Common myeloid progenitor, CD34-positive (primary cell): ENCODE measurements around the gene PCCA.

Experiments
- CTCF ChIA-PET: fragments of 350-600 bp; sonication (Branson Sonifier 250); formaldehyde crosslinking; loops from one replicate; lab custom pipeline; 2021; ENCODE audit warnings: antibody characterized with exemption; lab: Charles Lee
- POLR2A ChIA-PET: fragments of 350-600 bp; sonication (Branson Sonifier 250); formaldehyde crosslinking; loops from one replicate; lab custom pipeline; 2021; ENCODE audit warnings: antibody characterized with exemption; lab: Charles Lee
- DNase-seq, 3 donors: peaks; one replicate each; pipeline versions ENCODE4 v3.0.0 to v3.0.0-alpha.2; 2013
- H3K27ac ChIP-seq, 2 experiments: 1 replicate in 1 of 2; 2 replicates in 1 of 2; pipeline ENCODE4 v1.7.0; 2013; ENCODE audit warnings: inconsistent platforms in 2 of 2, low read length in 2 of 2, mild to moderate bottlenecking in 2 of 2, low read depth in 1 of 2, moderate library complexity in 1 of 2; ENCODE audit not compliant: severe bottlenecking in 2 of 2, insufficient read depth in 1 of 2, poor library complexity in 1 of 2
- H3K27me3 ChIP-seq, 5 experiments: replicated peaks in 2 of 5; 1 replicate in 3 of 5; 2 replicates in 2 of 5; pipeline versions ENCODE4 v1.6.1 to v1.7.0; 2013; ENCODE audit warnings: low read length in 4 of 5, mild to moderate bottlenecking in 2 of 5, moderate library complexity in 2 of 5, inconsistent platforms in 1 of 5; ENCODE audit not compliant: insufficient read depth in 5 of 5, control insufficient read depth in 4 of 5
- H3K36me3 ChIP-seq, 4 experiments: 1 replicate in 2 of 4; 2 replicates in 2 of 4; pipeline versions ENCODE4 v1.6.1 to v1.7.0; 2013; ENCODE audit warnings: low read length in 3 of 4, control low read depth in 1 of 4, mild to moderate bottlenecking in 1 of 4; ENCODE audit not compliant: control insufficient read depth in 4 of 4, insufficient read depth in 4 of 4
- H3K4me1 ChIP-seq, 4 experiments: 1 replicate in 3 of 4; 2 replicates in 1 of 4; pipeline versions ENCODE4 v1.6.1 to v1.7.1; 2013; ENCODE audit warnings: low read length in 3 of 4, mild to moderate bottlenecking in 3 of 4, control low read depth in 1 of 4, inconsistent platforms in 1 of 4, moderate library complexity in 1 of 4; ENCODE audit not compliant: control insufficient read depth in 4 of 4, insufficient read depth in 4 of 4; ENCODE audit errors: control extremely low read depth in 1 of 4
- H3K4me3 ChIP-seq, 7 experiments: 1 replicate in 4 of 7; 2 replicates in 3 of 7; pipeline versions ENCODE4 v1.5.1 to v1.7.0; 2013; ENCODE audit warnings: mild to moderate bottlenecking in 7 of 7, low read length in 6 of 7, moderate library complexity in 6 of 7, inconsistent platforms in 2 of 7, low read depth in 2 of 7, control low read depth in 1 of 7; ENCODE audit not compliant: insufficient read depth in 4 of 7, control insufficient read depth in 1 of 7; ENCODE audit errors: extremely low read depth in 1 of 7
- H3K9me3 ChIP-seq, 5 experiments: 1 replicate in 4 of 5; 2 replicates in 1 of 5; pipeline versions ENCODE4 v1.6.1 to v1.7.1; 2013; ENCODE audit warnings: low read length in 4 of 5, mild to moderate bottlenecking in 2 of 5, inconsistent platforms in 1 of 5, low read depth in 1 of 5, moderate library complexity in 1 of 5; ENCODE audit not compliant: control insufficient read depth in 4 of 5, insufficient read depth in 2 of 5; ENCODE audit errors: control extremely low read depth in 1 of 5
- WGBS: methylation state at CpG from one replicate; pipeline ENCODE4 v1.1.5; 2013; ENCODE audit not compliant: insufficient coverage; 5-methylcytosine and 5-hydroxymethylcytosine counted together

Gene PCCA

GRCh38 chr13:100517135-100517534, 428.2 kb downstream of the PCCA start:
- DNase-seq: no peak
- no peaks in the 10 kb centered on the region for H3K9me3 ChIP-seq
- ChIA-PET CTCF (interaction anchor here (0.7 to 4.5 kb wide), 6 partner anchors 14 to 860 kb away, joined by 3 to 20 read pairs (median 3); no protein-coding TSS in a partner anchor), POLR2A (no interaction called here)
- no peak overlapping the region for H3K4me3 ChIP-seq
- 98% methylated on average over 6 of the region's 9 CpGs for WGBS
- H3K27ac ChIP-seq: no peak overlapping the region
- H3K36me3 ChIP-seq: peaks cover 0 to 6% (median 0%) of the 10 kb centered on the region in 4 experiments
- H3K27me3 ChIP-seq: peaks cover 0 to 5% (median 0%) of the 10 kb centered on the region in 5 experiments
- peaks cover 4 to 8% (median 6%) of the 10 kb centered on the region in 4 experiments for H3K4me1 ChIP-seq

- H3K9me3 ChIP-seq: no peaks in the 10 kb centered on the region
- CTCF ChIA-PET: interaction anchor here (1.2 to 4.5 kb wide), 2 partner anchors 600 to 602 kb away, joined by 3 to 20 read pairs; no protein-coding TSS in a partner anchor
- POLR2A ChIA-PET: no interaction called here
- peaks cover 0 to 6% (median 0%) of the 10 kb centered on the region in 4 experiments for H3K36me3 ChIP-seq
- WGBS: 26% methylated on average over 13 of the region's 13 CpGs
- H3K27ac ChIP-seq: no peak overlapping the region
- H3K4me1 ChIP-seq: peaks cover 4 to 9% (median 6%) of the 10 kb centered on the region in 4 experiments
- H3K27me3 ChIP-seq: peaks cover 0 to 10% (median 0%) of the 10 kb centered on the region in 5 experiments
- peak overlapping the region in 3 of 7 experiments; percentile 4 to 42 (median 13) for H3K4me3 ChIP-seq
- peak in 2 of 3 donors; percentile 32 to 53 for DNase-seq
Observed at GRCh38 chr13:100517728-100518127, 428.8 kb downstream of the PCCA start.

- no peak for DNase-seq
- Histone ChIP-seq H3K36me3 (peaks cover 0 to 6% (median under 1%) of the 10 kb centered on the region in 4 experiments), H3K4me3 (no peak overlapping the region), H3K4me1 (peaks cover 4 to 9% (median 6%) of the 10 kb centered on the region in 4 experiments), H3K27me3 (peaks cover 0 to 15% (median 0%) of the 10 kb centered on the region in 5 experiments), H3K9me3 (no peaks in the 10 kb centered on the region), H3K27ac (no peak overlapping the region)
- ChIA-PET CTCF (interaction anchor here (0.8 to 1.2 kb wide), 2 partner anchors 600 to 862 kb away, joined by 3 to 4 read pairs; no protein-coding TSS in a partner anchor), POLR2A (no interaction called here)
- whole genome bisulfite sequencing: no CpG with 5 or more reads among the region's 8 CpGs
Observed at GRCh38 chr13:100518394-100519062, 429.6 kb downstream of the PCCA start.

DNA sequence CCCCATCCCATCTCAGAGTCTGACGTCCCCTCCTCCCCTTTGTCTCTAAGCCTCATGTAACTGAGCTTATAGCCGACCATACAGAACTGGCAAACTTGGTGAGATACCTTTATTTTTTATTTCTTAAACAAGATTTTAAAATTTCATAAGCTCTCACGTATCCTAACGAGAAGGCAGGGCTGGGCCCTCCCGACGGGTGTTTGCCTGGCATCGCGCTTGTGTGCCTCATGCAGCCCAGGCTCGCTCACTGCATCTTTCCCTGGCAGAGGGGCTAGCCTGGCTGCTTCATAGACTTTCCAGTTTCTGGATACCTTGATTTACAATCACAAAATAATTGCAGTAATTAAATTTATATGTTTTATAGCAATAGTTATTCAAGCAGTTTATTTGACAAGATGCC, 430.7 kb downstream of the PCCA start:
- Histone ChIP-seq H3K27ac (no peak overlapping the region), H3K36me3 (peaks cover 0 to 7% (median 3%) of the 10 kb centered on the region in 4 experiments), H3K9me3 (no peaks in the 10 kb centered on the region), H3K4me1 (peaks cover 4 to 9% (median 6%) of the 10 kb centered on the region in 4 experiments), H3K27me3 (peaks cover 0 to 19% (median 3%) of the 10 kb centered on the region in 5 experiments), H3K4me3 (no peak overlapping the region)
- ChIA-PET CTCF (no interaction called here), POLR2A (no interaction called here)
- DNase-seq: no peak
- WGBS: 100% methylated on average over 8 of the region's 9 CpGs

DNA sequence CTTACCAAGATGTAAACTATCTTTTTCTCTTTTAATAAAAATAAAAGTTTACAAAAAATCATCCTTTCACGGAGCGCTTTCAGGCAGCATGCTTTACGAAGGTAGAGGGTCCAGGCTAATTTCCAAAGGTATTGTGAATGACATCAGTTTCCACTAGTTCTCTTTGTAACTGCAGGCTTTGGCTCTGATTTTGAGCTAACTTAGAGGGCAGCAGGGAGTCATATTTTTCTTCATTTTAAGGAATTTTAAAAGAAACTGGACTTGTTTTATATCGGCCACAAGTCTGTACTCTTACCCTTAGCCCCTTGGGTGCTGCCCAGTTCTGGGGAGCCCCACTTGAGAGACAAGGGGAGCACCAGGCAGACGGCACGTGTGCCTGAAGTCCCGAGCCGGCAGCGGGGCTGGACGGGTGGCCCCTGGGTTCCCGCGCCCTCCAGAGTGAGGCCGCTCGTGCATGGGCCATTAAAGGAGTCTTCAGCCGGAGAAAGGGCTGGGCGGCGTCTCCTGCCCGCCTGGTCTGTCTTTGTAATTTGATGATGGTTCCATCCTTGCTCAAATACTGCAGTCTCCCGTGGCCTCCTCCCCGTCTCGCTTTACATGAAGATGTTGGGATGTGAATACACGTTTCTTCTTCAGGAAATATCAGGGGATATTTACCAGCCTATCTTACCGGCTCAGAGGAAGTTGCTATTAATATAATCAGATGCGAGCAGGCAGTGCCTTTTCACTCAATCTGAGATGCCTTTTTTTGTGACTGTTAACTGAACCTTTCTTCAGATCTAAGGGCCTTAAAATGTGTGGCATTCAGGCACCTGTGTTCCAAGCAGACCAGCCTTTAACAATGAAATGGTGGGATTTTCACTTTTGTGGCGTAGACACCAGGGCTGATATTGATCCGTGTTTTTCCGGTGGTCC, 432.3 kb downstream of the PCCA start:
- Histone ChIP-seq H3K4me1 (peaks cover 4 to 9% (median 6%) of the 10 kb centered on the region in 4 experiments), H3K27me3 (peaks cover 0 to 19% (median 3%) of the 10 kb centered on the region in 5 experiments), H3K9me3 (no peaks in the 10 kb centered on the region), H3K36me3 (peaks cover 0 to 7% (median under 1%) of the 10 kb centered on the region in 4 experiments), H3K4me3 (no peak overlapping the region), H3K27ac (no peak overlapping the region)
- WGBS: 65% methylated on average over 25 of the region's 27 CpGs
- CTCF ChIA-PET: no interaction called here
- POLR2A ChIA-PET: no interaction called here
- DNase-seq: peak in 1 of 3 donors; percentile 6

DNA sequence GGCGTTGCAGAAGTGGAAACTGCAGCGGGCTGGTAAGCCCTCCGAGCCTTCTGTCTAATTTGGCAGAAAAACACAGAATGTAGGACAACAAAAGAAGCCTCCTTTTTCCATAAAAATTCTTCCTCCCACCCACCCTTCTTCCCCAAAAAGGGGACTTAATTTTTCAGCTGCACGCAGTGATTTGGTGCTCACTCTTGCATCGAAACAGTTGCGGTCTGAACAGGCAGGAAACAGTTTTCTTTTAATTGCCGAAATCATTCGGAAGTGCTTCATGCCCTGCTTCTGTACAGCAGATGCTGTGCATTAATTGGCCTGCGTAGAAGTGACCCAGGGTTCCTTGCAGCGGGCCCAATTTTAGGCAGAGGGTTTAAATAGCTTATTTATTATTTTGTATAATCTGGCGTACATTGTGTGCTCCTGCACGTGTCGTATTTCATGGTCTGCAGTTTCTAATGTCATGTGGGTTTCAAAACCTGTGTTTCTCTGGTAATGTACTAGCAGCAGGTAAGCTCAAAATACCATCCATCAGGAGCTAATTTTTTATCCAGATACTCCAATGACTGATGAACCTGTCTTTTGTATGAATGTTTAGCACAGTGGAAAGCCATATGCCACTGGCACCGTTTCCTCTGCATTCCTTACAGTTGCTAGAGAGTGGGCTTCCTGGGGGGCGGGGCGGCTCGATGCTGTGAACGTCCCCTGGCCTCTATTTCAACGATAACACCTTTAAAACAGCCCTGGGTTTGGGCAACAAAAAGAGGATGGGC, 433.1 kb downstream of the PCCA start:
- H3K27ac ChIP-seq: no peak overlapping the region
- POLR2A ChIA-PET: no interaction called here
- peaks cover 4 to 9% (median 6%) of the 10 kb centered on the region in 4 experiments for H3K4me1 ChIP-seq
- peak overlapping the region in 1 of 7 experiments; percentile 1 for H3K4me3 ChIP-seq
- H3K27me3 ChIP-seq: peaks cover 0 to 19% (median 3%) of the 10 kb centered on the region in 5 experiments
- H3K36me3 ChIP-seq: peaks cover 0 to 7% (median 1%) of the 10 kb centered on the region in 4 experiments
- 56% methylated on average over 15 of the region's 19 CpGs for WGBS
- CTCF ChIA-PET: interaction anchor here (0.8 kb wide), 1 partner anchor 51 kb away, joined by 3 read pairs; no protein-coding TSS in a partner anchor
- H3K9me3 ChIP-seq: no peaks in the 10 kb centered on the region
- DNase-seq: peak in 2 of 3 donors; percentile 36 to 43
